Activated T-cell treated with anti-CD3 and anti-CD28 coated beads, Interleukin-2, amount 50 U/mL, for 24 hours (primary cell): ENCODE measurements around the gene FXYD4.
"Not testable (repeated sequence)": the region's sequence is repeated elsewhere in the genome, so short reads cannot be mapped to it uniquely, and the experiment has no call there.

Source experiments
- DNase-seq: peaks from one replicate; pipeline ENCODE4 v3.0.0-alpha.2; 2020
- H3K27ac Mint-ChIP-seq: 2 replicates; pipeline ENCODE4 v1.8.0; 2020; ENCODE audit warnings: mild to moderate bottlenecking, mixed read lengths
- H3K27me3 Mint-ChIP-seq: 2 replicates; pipeline ENCODE4 v1.8.0; 2020; ENCODE audit warnings: mixed read lengths
- H3K36me3 Mint-ChIP-seq: 2 replicates; pipeline ENCODE4 v1.8.0; 2020; ENCODE audit warnings: low read depth, mixed read lengths
- H3K4me1 Mint-ChIP-seq: 2 replicates; pipeline ENCODE4 v1.8.0; 2020; ENCODE audit warnings: low read depth, mixed read lengths
- H3K4me3 Mint-ChIP-seq: 2 replicates; pipeline ENCODE4 v1.8.0; 2020; ENCODE audit warnings: mild to moderate bottlenecking, moderate library complexity, mixed read lengths
- H3K9me3 Mint-ChIP-seq: 2 replicates; pipeline ENCODE4 v1.8.0; 2020; ENCODE audit warnings: mixed read lengths

Gene FXYD4

DNA sequence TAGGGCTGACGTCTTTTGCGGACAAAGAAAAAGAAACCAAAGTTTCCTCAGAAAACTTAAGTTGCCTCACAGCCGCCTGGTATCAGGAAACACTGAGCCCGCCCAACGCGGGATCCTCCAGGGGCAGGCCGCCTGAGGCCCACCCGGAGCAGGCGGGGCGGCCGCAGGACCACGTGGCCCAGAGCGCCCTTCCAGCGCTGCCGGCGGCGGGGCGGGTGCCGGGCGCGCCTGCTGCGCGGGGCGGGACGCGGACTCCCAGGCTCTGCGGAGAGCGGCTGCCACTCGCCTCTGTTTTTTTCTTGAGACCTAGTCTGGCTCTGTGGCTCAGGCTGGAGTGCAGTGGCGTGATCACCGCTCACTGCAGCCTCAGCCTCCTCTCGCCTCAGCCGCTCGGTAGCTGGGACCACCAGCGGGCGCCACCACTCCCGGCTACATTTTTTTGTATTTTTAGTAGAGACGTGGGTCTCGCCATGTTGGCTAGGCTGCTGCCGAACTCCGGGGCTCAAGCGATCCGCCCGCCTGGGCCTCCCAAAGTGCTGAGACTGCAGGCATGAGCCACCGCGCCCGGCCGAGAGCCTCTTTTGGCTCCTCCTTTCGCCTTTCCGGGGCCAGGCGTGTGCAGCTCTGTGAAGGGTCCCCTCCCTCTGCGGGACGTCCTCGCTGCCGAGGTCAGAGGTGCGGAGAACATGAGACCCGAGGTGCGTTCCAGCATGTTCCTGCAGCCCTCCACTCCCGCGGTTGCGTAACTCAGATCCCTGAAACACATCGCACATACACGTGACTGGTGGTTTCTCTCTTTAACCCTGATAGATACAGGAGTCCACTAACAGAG lies 49.1 kb downstream of the FXYD4 start:
- Mint-ChIP-seq H3K4me1 (peaks cover 43% of the 10 kb centered on the region), H3K27me3 (no peaks in the 10 kb centered on the region), H3K36me3 (peaks cover 8% of the 10 kb centered on the region)

DNA sequence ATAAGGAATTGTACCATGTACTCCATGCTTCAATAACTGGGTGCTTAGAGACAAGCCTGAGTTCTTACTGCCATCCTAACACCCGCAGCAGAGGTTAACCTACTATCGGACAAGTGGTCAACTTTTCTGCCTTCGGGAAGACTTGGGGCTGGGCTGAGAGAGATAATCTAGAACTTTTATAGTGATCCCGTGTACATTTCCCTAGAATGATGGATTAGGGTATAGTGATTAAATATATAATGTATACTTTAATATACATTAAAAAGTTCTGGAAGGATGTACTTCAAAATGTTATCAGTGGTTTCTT lies 49.7 kb downstream of the FXYD4 start:
- Mint-ChIP-seq H3K27ac (peak overlapping the region; percentile 98), H3K4me1 (peaks cover 49% of the 10 kb centered on the region), H3K36me3 (peaks cover 8% of the 10 kb centered on the region), H3K27me3 (no peaks in the 10 kb centered on the region), H3K9me3 (no peaks in the 10 kb centered on the region), H3K4me3 (peak overlapping the region; percentile 84)
- no peak for DNase-seq

More for the DNA sequence above, 49.1 kb downstream of the FXYD4 start:
- no peaks in the 10 kb centered on the region for H3K9me3 Mint-ChIP-seq
- peak overlapping the region; percentile 98 for H3K27ac Mint-ChIP-seq
- peak overlapping the region; percentile 84 for H3K4me3 Mint-ChIP-seq
- DNase-seq: peak; percentile 89

DNA sequence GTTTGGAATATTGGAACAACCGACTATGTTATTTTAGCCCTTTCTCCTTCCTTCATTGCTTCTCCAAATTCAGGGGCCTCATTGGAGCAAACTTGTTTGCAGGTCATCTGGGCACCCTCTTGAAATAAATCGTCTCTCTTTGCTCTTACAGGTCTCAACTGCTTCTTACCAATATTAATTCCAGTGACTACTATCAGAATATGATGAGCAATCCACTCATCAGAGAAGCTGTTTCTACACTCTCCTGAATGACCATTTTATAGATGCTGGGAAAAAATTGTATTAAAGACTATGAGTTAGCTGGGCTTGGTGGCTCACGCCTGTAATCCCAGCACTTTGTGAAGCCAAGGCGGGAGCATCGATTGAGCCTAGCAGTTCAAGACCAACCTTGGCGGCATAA lies 50.1 kb downstream of the FXYD4 start:
- H3K4me3 Mint-ChIP-seq: peak overlapping the region; percentile 56
- H3K36me3 Mint-ChIP-seq: peaks cover 8% of the 10 kb centered on the region
- no peaks in the 10 kb centered on the region for H3K27me3 Mint-ChIP-seq
- peak overlapping the region; percentile 36 for H3K27ac Mint-ChIP-seq
- no peak for DNase-seq
- H3K4me1 Mint-ChIP-seq: peaks cover 49% of the 10 kb centered on the region
- no peaks in the 10 kb centered on the region for H3K9me3 Mint-ChIP-seq

- Mint-ChIP-seq H3K4me1 (peaks cover 49% of the 10 kb centered on the region), H3K4me3 (peak overlapping the region; percentile 56), H3K27ac (peak overlapping the region; percentile 36)
- H3K27me3 Mint-ChIP-seq, H3K9me3 Mint-ChIP-seq, H3K36me3 Mint-ChIP-seq, DNase-seq: not testable (repeated sequence)
Observed at GRCh38 chr10:43421944-43422343, 50.5 kb downstream of the FXYD4 start.

DNA sequence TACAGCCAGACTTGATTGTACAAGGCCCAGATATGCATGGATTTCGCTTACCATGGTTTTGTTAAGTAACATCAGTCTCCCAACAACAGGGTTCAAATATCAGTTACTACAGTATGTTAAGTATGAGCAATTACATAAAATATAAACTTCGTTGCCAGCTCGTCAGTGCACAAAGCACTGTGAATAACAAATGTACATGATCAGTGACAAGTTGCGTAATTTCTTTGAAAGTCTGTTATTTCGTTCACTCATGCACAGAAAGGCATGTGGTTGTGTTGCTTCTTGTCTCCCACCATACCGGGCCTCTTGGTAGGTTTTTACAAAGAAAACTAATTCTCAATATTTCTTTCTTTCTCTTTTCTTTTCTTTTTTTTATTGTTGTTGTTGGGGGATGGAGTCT lies 53.0 kb downstream of the FXYD4 start:
- H3K4me3 Mint-ChIP-seq: no peak overlapping the region

More for the DNA sequence above, 53.0 kb downstream of the FXYD4 start:
- peaks cover 8% of the 10 kb centered on the region for H3K36me3 Mint-ChIP-seq
- H3K27me3 Mint-ChIP-seq: no peaks in the 10 kb centered on the region
- H3K9me3 Mint-ChIP-seq: no peaks in the 10 kb centered on the region
- DNase-seq: no peak
- no peak overlapping the region for H3K27ac Mint-ChIP-seq
- peaks cover 42% of the 10 kb centered on the region for H3K4me1 Mint-ChIP-seq
